ENCODE data around the gene DOK3.

The DOK3 gene

GRCh38 chr5:177527595-177527994 lies 18.0 kb upstream of the DOK3 start:
- TF ChIP-seq CTCF (IDR thresholded peaks at IDR 0.05; ENCODE audit: control insufficient read depth, insufficient read depth, low read depth, low read length, missing control alignments) = no peak
- no peak for DNase-seq (ENCODE audit: low read depth)
- no peak overlapping the region for H3K4me3 ChIP-seq (ENCODE audit: control insufficient read depth, low read depth, low read length)

GRCh38 chr5:177526791-177527190 lies 17.2 kb upstream of the DOK3 start:
- H3K4me3 ChIP-seq (ENCODE audit: control insufficient read depth, low read depth, low read length) = no peak overlapping the region
- no peak for TF ChIP-seq CTCF (IDR thresholded peaks at IDR 0.05; ENCODE audit: control insufficient read depth, insufficient read depth, low read depth, low read length, missing control alignments)
- DNase-seq (ENCODE audit: low read depth) = no peak

GRCh38 chr5:177526191-177526590 lies 16.6 kb upstream of the DOK3 start:
- no peak overlapping the region for H3K4me3 ChIP-seq (ENCODE audit: control insufficient read depth, low read depth, low read length)
- no peak for DNase-seq (ENCODE audit: low read depth)
- no peak for TF ChIP-seq CTCF (IDR thresholded peaks at IDR 0.05; ENCODE audit: control insufficient read depth, insufficient read depth, low read depth, low read length, missing control alignments)

GRCh38 chr5:177524941-177525655 lies 15.5 kb upstream of the DOK3 start:
- H3K4me3 ChIP-seq (ENCODE audit: control insufficient read depth, low read depth, low read length) = no peak overlapping the region
- peak; percentile 6 for TF ChIP-seq CTCF (IDR thresholded peaks at IDR 0.05; ENCODE audit: control insufficient read depth, insufficient read depth, low read depth, low read length, missing control alignments)
- no peak for DNase-seq (ENCODE audit: low read depth)

GRCh38 chr5:177524539-177524900 lies 14.9 kb upstream of the DOK3 start:
- no peak for DNase-seq (ENCODE audit: low read depth)
- H3K4me3 ChIP-seq (ENCODE audit: control insufficient read depth, low read depth, low read length) = no peak overlapping the region
- no peak for TF ChIP-seq CTCF (IDR thresholded peaks at IDR 0.05; ENCODE audit: control insufficient read depth, insufficient read depth, low read depth, low read length, missing control alignments)

- TF ChIP-seq CTCF (IDR thresholded peaks at IDR 0.05; ENCODE audit: control insufficient read depth, insufficient read depth, low read depth, low read length, missing control alignments) = no peak
- H3K4me3 ChIP-seq (ENCODE audit: control insufficient read depth, low read depth, low read length) = no peak overlapping the region
- no peak for DNase-seq (ENCODE audit: low read depth)
Measured at GRCh38 chr5:177523711-177524538, 14.3 kb upstream of the DOK3 start.

Data from AG09309 (cell line).